ENCODE measurements around the gene AMACR. TPM values are rescaled to one million over a fixed set of nuclear protein-coding genes. Genes with fewer than 3 reads are reported as not detected.

AMACR gene
- total and polyA plus RNA-seq, 2 of the 13 experiments (the other 11 are each of a cell fraction or from before 2014, with no cell fraction given), result 8.9 to 19.7 TPM

GRCh38 chr5:34016222-34016621 is 8.4 kb upstream of the AMACR start:
- no peaks in the 10 kb centered on the region; a peak in 1 of 5 replicates for H3K36me3 ChIP-seq (replicated peaks in 1 of 2; ENCODE audit: control insufficient read depth in 1 of 2, insufficient read depth in 2 of 2, low read length in 2 of 2)
- no peaks in the 10 kb centered on the region for H3K79me2 ChIP-seq (ENCODE audit: insufficient read depth, low read length)
- no peak for DNase-seq (ENCODE audit: low spot score)
- no peak overlapping the region for H3K4me2 ChIP-seq (ENCODE audit: low read depth, low read length)
- WGBS (ENCODE audit: low lambda C conversion rate), result 84% methylated on average over 5 of the region's 5 CpGs
- BruUV-seq (replicated peaks), result no TSS peak
- no peak overlapping the region for H3K27ac ChIP-seq (ENCODE audit: extremely low read length, insufficient read depth, low read length)
- H3K4me1 ChIP-seq (ENCODE audit: insufficient read depth, low read length), result peaks cover 11% of the 10 kb centered on the region
- CTCF ChIA-PET (ENCODE audit: low intra/inter-chr PET ratio, low total read pairs), result no interaction called here
- in situ Hi-C loops (cut with HindIII; ENCODE audit: extremely low pct_ligation_motif_present, low pct_unique_long_range_greater_than_20kb), result no loop called here
- H2AFZ ChIP-seq (ENCODE audit: low read length), result no peak overlapping the region
- H3K4me3 ChIP-seq (replicated peaks in 1 of 3; ENCODE audit: insufficient read depth in 1 of 3, low read depth in 2 of 3, low read length in 3 of 3), result no peak overlapping the region
- TF ChIP-seq FOXA3 (CRISPR knock-in tag; IDR thresholded peaks at IDR 0.05), result no peak
- TF ChIP-seq ETV6 (CRISPR knock-in tag; conservative IDR thresholded peaks at IDR 0.05), result no peak
- H4K20me1 ChIP-seq (ENCODE audit: insufficient read depth, low read length), result no peaks in the 10 kb centered on the region
- H3K27me3 ChIP-seq (ENCODE audit: control insufficient read depth in 1 of 2, insufficient read depth in 2 of 2, low read length in 2 of 2), result no peaks in the 10 kb centered on the region
- intact Hi-C loops (cut with micrococcal nuclease; ENCODE audit: unreplicated experiment), result no loop called here
- H3K9ac ChIP-seq (ENCODE audit: insufficient read depth, low read depth, low read length), result no peak overlapping the region
- POLR2A ChIA-PET, result interaction anchor here (0.8 to 3.1 kb wide), 2 partner anchors 8 to 178 kb away, joined by 3 to 14 read pairs; partner anchors contain the start of gene AMACR
- FAIRE-seq, result no peak
- ATAC-seq, result no peak
- no peaks in the 10 kb centered on the region for H3K9me3 ChIP-seq (ENCODE audit: low read length)

DNA sequence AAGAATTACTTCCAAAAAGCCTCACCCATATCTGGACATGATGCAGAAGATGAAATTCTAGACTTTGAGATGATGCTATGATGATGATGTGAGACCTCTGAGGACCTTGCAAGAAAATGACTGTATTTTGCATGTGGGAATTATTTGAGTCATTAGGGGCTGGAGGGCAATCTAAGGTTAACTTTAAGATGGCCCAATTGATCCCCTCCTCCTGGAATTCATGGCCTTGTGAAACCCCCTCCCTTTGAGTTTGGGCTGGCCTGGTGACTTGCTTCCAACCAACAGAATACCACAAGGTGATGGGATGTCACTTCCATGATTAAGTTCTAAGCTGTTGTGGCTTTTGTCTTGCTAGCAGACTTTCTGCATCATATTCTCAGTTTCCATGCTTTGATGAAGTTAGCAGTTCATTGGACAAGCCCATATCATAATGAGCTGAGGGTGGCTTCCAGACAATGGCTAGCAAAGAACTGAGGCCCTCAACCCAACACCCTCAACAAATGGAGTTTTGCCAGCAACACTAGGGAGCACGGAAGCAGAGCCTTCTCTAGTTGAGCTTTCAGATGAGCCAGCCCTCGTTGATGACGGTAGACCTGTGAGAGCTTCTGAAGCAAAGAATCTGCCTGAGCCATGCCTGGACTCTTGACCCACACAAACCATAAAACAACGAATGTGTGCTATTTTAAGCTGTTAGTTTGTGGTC is 7.4 kb upstream of the AMACR start:
- FAIRE-seq, result no peak
- BruUV-seq (replicated peaks), result no TSS peak
- no peaks in the 10 kb centered on the region for H3K9me3 ChIP-seq (ENCODE audit: low read length)
- no peak for DNase-seq (ENCODE audit: low spot score)
- POLR2A ChIA-PET, result no interaction called here
- no peak overlapping the region for H2AFZ ChIP-seq (ENCODE audit: low read length)
- 66% methylated on average over 3 of the region's 4 CpGs for WGBS (ENCODE audit: low lambda C conversion rate)
- H3K9ac ChIP-seq (ENCODE audit: insufficient read depth, low read depth, low read length), result no peak overlapping the region
- intact Hi-C loops (cut with micrococcal nuclease; ENCODE audit: unreplicated experiment), result no loop called here
- H3K79me2 ChIP-seq (ENCODE audit: insufficient read depth, low read length), result no peaks in the 10 kb centered on the region
- no peak overlapping the region for H3K4me3 ChIP-seq (replicated peaks in 1 of 3; ENCODE audit: insufficient read depth in 1 of 3, low read depth in 2 of 3, low read length in 3 of 3)
- no peak for TF ChIP-seq FIP1L1 (IDR thresholded peaks at IDR 0.05; ENCODE audit: borderline replicate concordance, insufficient read depth, low read depth, low read length)
- no peak for TF ChIP-seq IKZF1 (IDR thresholded peaks at IDR 0.05)
- TF ChIP-seq, protein P1, sequence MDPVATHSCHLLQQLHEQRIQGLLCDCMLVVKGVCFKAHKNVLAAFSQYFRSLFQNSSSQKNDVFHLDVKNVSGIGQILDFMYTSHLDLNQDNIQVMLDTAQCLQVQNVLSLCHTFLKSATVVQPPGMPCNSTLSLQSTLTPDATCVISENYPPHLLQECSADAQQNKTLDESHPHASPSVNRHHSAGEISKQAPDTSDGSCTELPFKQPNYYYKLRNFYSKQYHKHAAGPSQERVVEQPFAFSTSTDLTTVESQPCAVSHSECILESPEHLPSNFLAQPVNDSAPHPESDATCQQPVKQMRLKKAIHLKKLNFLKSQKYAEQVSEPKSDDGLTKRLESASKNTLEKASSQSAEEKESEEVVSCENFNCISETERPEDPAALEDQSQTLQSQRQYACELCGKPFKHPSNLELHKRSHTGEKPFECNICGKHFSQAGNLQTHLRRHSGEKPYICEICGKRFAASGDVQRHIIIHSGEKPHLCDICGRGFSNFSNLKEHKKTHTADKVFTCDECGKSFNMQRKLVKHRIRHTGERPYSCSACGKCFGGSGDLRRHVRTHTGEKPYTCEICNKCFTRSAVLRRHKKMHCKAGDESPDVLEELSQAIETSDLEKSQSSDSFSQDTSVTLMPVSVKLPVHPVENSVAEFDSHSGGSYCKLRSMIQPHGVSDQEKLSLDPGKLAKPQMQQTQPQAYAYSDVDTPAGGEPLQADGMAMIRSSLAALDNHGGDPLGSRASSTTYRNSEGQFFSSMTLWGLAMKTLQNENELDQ (CRISPR knock-in tag; IDR thresholded peaks at IDR 0.05; ENCODE audit: borderline replicate concordance), result no peak
- no peak for TF ChIP-seq ZNF367 (CRISPR knock-in tag; IDR thresholded peaks at IDR 0.05; ENCODE audit: borderline replicate concordance)
- no peaks in the 10 kb centered on the region; a peak in 1 of 5 replicates for H3K36me3 ChIP-seq (replicated peaks in 1 of 2; ENCODE audit: control insufficient read depth in 1 of 2, insufficient read depth in 2 of 2, low read length in 2 of 2)
- no peaks in the 10 kb centered on the region for H3K27me3 ChIP-seq (ENCODE audit: control insufficient read depth in 1 of 2, insufficient read depth in 2 of 2, low read length in 2 of 2)
- in situ Hi-C loops (cut with HindIII; ENCODE audit: extremely low pct_ligation_motif_present, low pct_unique_long_range_greater_than_20kb), result no loop called here
- CTCF ChIA-PET (ENCODE audit: low intra/inter-chr PET ratio, low total read pairs), result no interaction called here
- no peak overlapping the region for H3K4me2 ChIP-seq (ENCODE audit: low read depth, low read length)
- no peak overlapping the region for H3K27ac ChIP-seq (ENCODE audit: extremely low read length, insufficient read depth, low read length)
- peaks cover 20% of the 10 kb centered on the region for H3K4me1 ChIP-seq (ENCODE audit: insufficient read depth, low read length)
- no peaks in the 10 kb centered on the region for H4K20me1 ChIP-seq (ENCODE audit: insufficient read depth, low read length)
- ATAC-seq, result no peak
